ENCODE measurements around the gene ATG16L1.

ATG16L1 gene

DNA sequence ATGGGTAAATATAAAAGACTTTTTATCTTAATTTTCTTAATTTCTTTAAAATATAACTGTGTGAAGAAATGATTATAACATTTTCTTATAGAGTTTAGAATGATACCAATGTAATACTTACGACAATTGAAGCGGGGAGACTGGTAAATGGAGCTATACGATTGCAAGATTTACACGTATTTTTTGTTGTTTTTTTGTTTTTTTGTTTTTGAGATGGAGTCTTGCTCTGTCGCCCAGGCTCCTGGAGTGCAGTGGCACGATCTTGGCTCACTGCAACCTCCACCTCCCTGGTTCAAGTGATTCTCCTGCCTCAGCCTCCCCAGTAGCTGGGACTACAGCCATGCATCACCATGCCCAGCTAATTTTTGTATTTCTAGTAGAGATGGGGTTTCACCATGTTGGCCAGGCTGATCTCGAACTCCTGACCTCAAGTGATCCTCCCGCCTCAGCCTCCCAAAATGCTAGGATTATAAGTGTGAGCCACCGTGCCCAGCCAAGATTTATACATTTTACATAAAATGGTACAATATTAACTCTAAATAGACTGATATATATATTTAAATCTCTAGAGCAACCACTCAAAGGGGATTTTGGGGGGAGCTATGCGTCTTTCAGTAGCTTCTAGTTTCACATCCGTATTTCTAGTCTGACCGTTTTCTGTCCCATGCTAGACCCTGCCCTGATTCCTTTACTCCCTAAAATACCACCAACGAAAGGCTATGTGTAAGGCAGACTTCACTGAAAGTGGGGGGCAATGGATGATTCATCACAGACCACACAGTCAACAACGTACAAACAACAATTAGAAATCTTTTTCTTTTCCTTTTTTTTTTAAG is 28.2 kb upstream of the ATG16L1 start:
- Histone ChIP-seq H3K4me3 (ENCODE audit: insufficient read depth in 1 of 2, low read depth in 1 of 2, low read length in 2 of 2) (no peak overlapping the region), H3K4me1 (ENCODE audit: control insufficient read depth, insufficient read depth, low read depth, low read length) (no peaks in the 10 kb centered on the region), H2AK5ac (ENCODE audit: low read length, severe bottlenecking) (no peak overlapping the region), H3K18ac (ENCODE audit: low read depth in 1 of 2, low read length in 2 of 2) (no peak overlapping the region), H3K9me3 (ENCODE audit: control insufficient read depth, low read length) (no peaks in the 10 kb centered on the region), H3K27me3 (ENCODE audit: control insufficient read depth in 1 of 2, insufficient read depth in 1 of 2, low read length in 2 of 2) (peaks cover 23 to 44% of the 10 kb centered on the region in 2 experiments), H2BK5ac (ENCODE audit: low read depth, low read length, poor library complexity, severe bottlenecking) (no peak overlapping the region), H2BK15ac (ENCODE audit: low read depth, poor library complexity, severe bottlenecking) (no peak overlapping the region), H4K91ac (ENCODE audit: low read length) (no peak overlapping the region), H2AFZ (ENCODE audit: low read depth, low read length) (no peak overlapping the region), H2BK12ac (ENCODE audit: low read length in 2 of 2) (no peak overlapping the region), H3K14ac (ENCODE audit: low read length in 2 of 2) (no peak overlapping the region), H3K23ac (ENCODE audit: low read length in 2 of 2) (no peak overlapping the region), H3K27ac (ENCODE audit: low read length, poor library complexity, severe bottlenecking) (no peak overlapping the region), H3K9ac (ENCODE audit: low read length) (no peak overlapping the region), H3K36me3 (ENCODE audit: control insufficient read depth in 1 of 2, insufficient read depth in 2 of 2, low read depth in 1 of 2, low read length in 2 of 2) (no peaks in the 10 kb centered on the region), H4K8ac (ENCODE audit: low read length) (no peak overlapping the region), H3K79me1 (replicated peaks; ENCODE audit: low read length, poor library complexity, severe bottlenecking) (no peaks in the 10 kb centered on the region), H3K4me2 (ENCODE audit: low read length, poor library complexity, severe bottlenecking) (no peak overlapping the region), H3K4ac (ENCODE audit: low read depth in 1 of 2, low read length in 2 of 2) (no peak overlapping the region), H2BK120ac (ENCODE audit: low read depth, low read length) (no peak overlapping the region)
- WGBS, result 82% methylated on average over 9 of the region's 14 CpGs
- DNase-seq, result no peak

DNA sequence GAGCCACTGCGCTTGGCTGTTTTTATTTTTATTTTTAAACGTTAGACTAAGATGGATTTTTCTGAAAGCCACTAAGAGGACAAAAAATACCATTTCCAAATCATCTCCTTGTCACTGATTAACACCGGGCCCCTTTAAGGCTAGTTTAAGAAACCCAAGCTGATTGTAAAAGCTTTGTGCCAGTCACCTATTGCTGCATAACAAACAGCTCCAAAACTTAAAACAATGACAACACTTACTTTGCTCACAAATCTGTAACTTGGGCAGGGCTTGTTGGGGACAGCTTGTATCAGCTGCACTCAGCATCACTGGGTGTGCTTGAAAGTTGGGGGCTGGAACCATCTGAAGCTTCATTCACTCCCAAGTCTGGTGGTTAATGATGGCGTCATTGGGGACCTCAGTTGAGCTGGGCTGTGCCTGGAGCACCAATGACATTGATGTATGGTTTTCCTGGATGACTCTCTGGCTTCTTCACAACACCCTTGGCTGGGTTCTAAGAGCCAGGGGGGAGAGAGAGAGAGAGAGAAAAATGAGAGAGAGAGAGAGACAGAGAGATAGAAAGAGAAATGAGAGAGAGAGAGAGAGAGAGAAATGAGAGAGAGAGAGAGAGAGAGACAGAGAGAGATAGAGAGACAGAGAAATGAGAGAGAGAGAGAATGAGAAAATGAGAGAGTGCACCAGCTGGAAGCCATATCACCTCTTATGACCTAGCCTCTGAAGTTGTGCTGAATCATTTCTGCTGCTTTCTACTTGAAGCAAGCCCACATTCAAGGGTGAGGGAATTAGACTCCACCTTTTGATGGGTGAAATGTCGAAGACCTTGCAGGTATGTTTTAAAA is 26.0 kb upstream of the ATG16L1 start:
- Histone ChIP-seq H2AK5ac (ENCODE audit: low read length, severe bottlenecking) (no peak overlapping the region), H3K4ac (ENCODE audit: low read depth in 1 of 2, low read length in 2 of 2) (no peak overlapping the region), H3K14ac (ENCODE audit: low read length in 2 of 2) (no peak overlapping the region), H2BK15ac (ENCODE audit: low read depth, poor library complexity, severe bottlenecking) (no peak overlapping the region), H3K79me1 (replicated peaks; ENCODE audit: low read length, poor library complexity, severe bottlenecking) (no peaks in the 10 kb centered on the region), H3K27ac (ENCODE audit: low read length, poor library complexity, severe bottlenecking) (no peak overlapping the region), H3K4me2 (ENCODE audit: low read length, poor library complexity, severe bottlenecking) (no peak overlapping the region), H3K23ac (ENCODE audit: low read length in 2 of 2) (no peak overlapping the region), H3K9me3 (ENCODE audit: control insufficient read depth, low read length) (no peaks in the 10 kb centered on the region), H3K27me3 (ENCODE audit: control insufficient read depth in 1 of 2, insufficient read depth in 1 of 2, low read length in 2 of 2) (peaks cover 20 to 46% of the 10 kb centered on the region in 2 experiments), H3K36me3 (ENCODE audit: control insufficient read depth in 1 of 2, insufficient read depth in 2 of 2, low read depth in 1 of 2, low read length in 2 of 2) (no peaks in the 10 kb centered on the region), H4K91ac (ENCODE audit: low read length) (no peak overlapping the region), H3K9ac (ENCODE audit: low read length) (no peak overlapping the region), H3K4me3 (ENCODE audit: insufficient read depth in 1 of 2, low read depth in 1 of 2, low read length in 2 of 2) (no peak overlapping the region), H3K18ac (ENCODE audit: low read depth in 1 of 2, low read length in 2 of 2) (no peak overlapping the region), H2BK120ac (ENCODE audit: low read depth, low read length) (no peak overlapping the region), H2AFZ (ENCODE audit: low read depth, low read length) (no peak overlapping the region), H4K8ac (ENCODE audit: low read length) (no peak overlapping the region), H3K4me1 (ENCODE audit: control insufficient read depth, insufficient read depth, low read depth, low read length) (no peaks in the 10 kb centered on the region), H2BK12ac (ENCODE audit: low read length in 2 of 2) (no peak overlapping the region), H2BK5ac (ENCODE audit: low read depth, low read length, poor library complexity, severe bottlenecking) (no peak overlapping the region)
- no peak for DNase-seq
- WGBS, result 79% methylated on average over 5 of the region's 5 CpGs

DNA sequence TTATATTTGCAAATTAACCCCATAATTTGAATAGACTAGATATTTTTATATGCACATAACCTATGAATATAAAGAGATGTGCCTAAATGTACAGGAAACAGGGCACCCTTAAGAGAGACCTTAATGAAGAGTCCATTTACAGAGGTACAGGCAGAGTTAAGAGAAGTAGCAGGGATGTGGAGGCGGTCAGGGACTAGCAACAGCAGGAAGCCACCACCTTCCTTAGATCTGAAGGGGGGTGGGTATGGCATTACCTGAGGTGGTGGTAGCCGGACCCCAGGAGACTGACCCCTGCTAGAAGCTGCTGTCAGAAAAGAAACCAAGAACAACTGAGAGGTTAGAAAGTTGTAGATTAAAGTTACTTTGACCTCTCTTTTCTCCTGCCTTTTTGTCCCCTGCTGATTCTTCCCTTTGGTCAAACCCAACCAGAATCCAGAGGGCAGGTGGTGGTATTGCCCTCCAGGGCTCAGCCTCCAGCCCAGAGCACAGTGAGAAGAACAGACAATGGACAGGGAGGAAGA is 24.9 kb upstream of the ATG16L1 start:
- Histone ChIP-seq H2AK5ac (ENCODE audit: low read length, severe bottlenecking) (no peak overlapping the region), H3K4me3 (ENCODE audit: insufficient read depth in 1 of 2, low read depth in 1 of 2, low read length in 2 of 2) (no peak overlapping the region), H2AFZ (ENCODE audit: low read depth, low read length) (no peak overlapping the region), H2BK15ac (ENCODE audit: low read depth, poor library complexity, severe bottlenecking) (no peak overlapping the region), H3K4ac (ENCODE audit: low read depth in 1 of 2, low read length in 2 of 2) (no peak overlapping the region), H3K14ac (ENCODE audit: low read length in 2 of 2) (no peak overlapping the region), H3K79me1 (replicated peaks; ENCODE audit: low read length, poor library complexity, severe bottlenecking) (no peaks in the 10 kb centered on the region), H3K4me2 (ENCODE audit: low read length, poor library complexity, severe bottlenecking) (no peak overlapping the region), H2BK5ac (ENCODE audit: low read depth, low read length, poor library complexity, severe bottlenecking) (no peak overlapping the region), H3K9ac (ENCODE audit: low read length) (no peak overlapping the region), H3K27me3 (ENCODE audit: control insufficient read depth in 1 of 2, insufficient read depth in 1 of 2, low read length in 2 of 2) (peaks cover 20 to 47% of the 10 kb centered on the region in 2 experiments), H3K27ac (ENCODE audit: low read length, poor library complexity, severe bottlenecking) (no peak overlapping the region), H3K4me1 (ENCODE audit: control insufficient read depth, insufficient read depth, low read depth, low read length) (no peaks in the 10 kb centered on the region), H4K91ac (ENCODE audit: low read length) (no peak overlapping the region), H3K18ac (ENCODE audit: low read depth in 1 of 2, low read length in 2 of 2) (no peak overlapping the region), H3K36me3 (ENCODE audit: control insufficient read depth in 1 of 2, insufficient read depth in 2 of 2, low read depth in 1 of 2, low read length in 2 of 2) (no peaks in the 10 kb centered on the region), H4K8ac (ENCODE audit: low read length) (no peak overlapping the region), H3K9me3 (ENCODE audit: control insufficient read depth, low read length) (no peaks in the 10 kb centered on the region), H2BK12ac (ENCODE audit: low read length in 2 of 2) (no peak overlapping the region), H3K23ac (ENCODE audit: low read length in 2 of 2) (no peak overlapping the region), H2BK120ac (ENCODE audit: low read depth, low read length) (no peak overlapping the region)
- DNase-seq, result no peak
- WGBS, result 54% methylated on average over 2 of the region's 2 CpGs

DNA sequence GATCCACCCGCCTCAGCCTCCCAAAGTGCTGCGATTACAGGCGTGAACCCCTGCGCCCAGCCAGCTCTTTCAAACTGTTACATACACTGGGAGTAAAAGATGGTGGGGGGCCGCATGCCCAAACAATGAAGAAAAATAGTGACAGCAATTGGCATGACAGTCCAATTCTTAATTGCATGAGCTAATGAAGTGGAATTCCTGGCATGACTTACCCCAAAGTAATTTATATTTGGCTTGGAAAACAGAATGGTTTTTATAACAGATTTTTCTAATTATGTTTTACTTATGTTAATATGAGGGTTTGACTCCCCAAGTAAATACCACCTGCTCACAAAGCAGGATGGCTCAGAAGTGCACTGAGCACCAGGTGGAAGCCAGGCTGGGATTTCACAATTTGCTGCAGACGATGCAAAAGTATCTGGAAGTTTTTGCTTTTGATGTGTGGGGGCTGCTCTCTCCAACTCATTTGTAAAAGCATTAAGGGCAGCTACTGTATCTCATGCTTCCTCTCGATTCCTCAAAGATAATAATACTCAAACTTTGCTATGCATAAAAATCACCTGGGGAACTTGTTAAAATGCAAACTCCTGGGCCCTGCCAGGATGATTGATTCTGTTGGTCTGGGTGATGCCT is 24.0 kb upstream of the ATG16L1 start:
- H3K4me1 ChIP-seq (ENCODE audit: control insufficient read depth, insufficient read depth, low read depth, low read length), result no peaks in the 10 kb centered on the region
- no peak overlapping the region for H3K14ac ChIP-seq (ENCODE audit: low read length in 2 of 2)
- H3K79me1 ChIP-seq (replicated peaks; ENCODE audit: low read length, poor library complexity, severe bottlenecking), result no peaks in the 10 kb centered on the region
- no peak overlapping the region for H3K4me3 ChIP-seq (ENCODE audit: insufficient read depth in 1 of 2, low read depth in 1 of 2, low read length in 2 of 2)
- H2BK120ac ChIP-seq (ENCODE audit: low read depth, low read length), result no peak overlapping the region
- H3K36me3 ChIP-seq (ENCODE audit: control insufficient read depth in 1 of 2, insufficient read depth in 2 of 2, low read depth in 1 of 2, low read length in 2 of 2), result no peaks in the 10 kb centered on the region
- H2AK5ac ChIP-seq (ENCODE audit: low read length, severe bottlenecking), result no peak overlapping the region
- no peak for DNase-seq
- no peaks in the 10 kb centered on the region for H3K9me3 ChIP-seq (ENCODE audit: control insufficient read depth, low read length)
- no peak overlapping the region for H3K27ac ChIP-seq (ENCODE audit: low read length, poor library complexity, severe bottlenecking)
- H3K27me3 ChIP-seq (ENCODE audit: control insufficient read depth in 1 of 2, insufficient read depth in 1 of 2, low read length in 2 of 2), result peaks cover 20 to 55% of the 10 kb centered on the region in 2 experiments
- H3K9ac ChIP-seq (ENCODE audit: low read length), result no peak overlapping the region
- no peak overlapping the region for H2BK15ac ChIP-seq (ENCODE audit: low read depth, poor library complexity, severe bottlenecking)
- H3K4me2 ChIP-seq (ENCODE audit: low read length, poor library complexity, severe bottlenecking), result no peak overlapping the region
- H4K8ac ChIP-seq (ENCODE audit: low read length), result no peak overlapping the region
- H2AFZ ChIP-seq (ENCODE audit: low read depth, low read length), result no peak overlapping the region
- H2BK12ac ChIP-seq (ENCODE audit: low read length in 2 of 2), result no peak overlapping the region
- H3K4ac ChIP-seq (ENCODE audit: low read depth in 1 of 2, low read length in 2 of 2), result no peak overlapping the region
- WGBS, result 92% methylated on average over 6 of the region's 7 CpGs
- H3K18ac ChIP-seq (ENCODE audit: low read depth in 1 of 2, low read length in 2 of 2), result no peak overlapping the region
- no peak overlapping the region for H2BK5ac ChIP-seq (ENCODE audit: low read depth, low read length, poor library complexity, severe bottlenecking)
- H3K23ac ChIP-seq (ENCODE audit: low read length in 2 of 2), result no peak overlapping the region
- no peak overlapping the region for H4K91ac ChIP-seq (ENCODE audit: low read length)
